C4-2B (cell line): ENCODE measurements around the gene ACVR2B.

Experiments
- ZFX ChIP-seq: fragments of 450-650 bp; IDR thresholded peaks from 2 replicates; pipeline ENCODE4 v1.6.1; 2017
- TF ChIP-seq, protein P1 (sequence below): fragments of 450-650 bp; conservative IDR thresholded peaks from 2 replicates; pipeline ENCODE4 v1.5.1; 2017; ENCODE audit warnings: mild to moderate bottlenecking

DNA sequence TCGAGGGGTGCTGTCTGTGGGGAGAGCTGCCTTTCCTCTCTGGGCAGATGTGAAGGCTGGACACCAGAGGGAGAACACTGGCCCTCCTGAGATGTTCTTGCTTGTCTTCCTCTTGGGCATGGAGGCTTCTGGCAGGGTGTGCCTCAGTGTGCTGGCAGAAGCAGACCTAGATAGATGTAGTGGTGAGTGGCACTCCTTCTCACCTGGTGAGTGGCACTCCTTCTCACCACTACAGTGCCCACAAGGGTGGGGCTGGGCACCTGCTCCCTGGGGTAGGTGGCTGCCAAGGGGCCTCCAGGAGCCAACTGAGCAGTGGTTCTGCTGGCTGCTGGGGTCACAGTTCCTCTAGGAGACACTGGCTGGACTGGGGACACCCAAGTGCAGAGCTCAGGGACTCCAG, 18.7 kb downstream of the ACVR2B start:
- TF ChIP-seq, protein P1, sequence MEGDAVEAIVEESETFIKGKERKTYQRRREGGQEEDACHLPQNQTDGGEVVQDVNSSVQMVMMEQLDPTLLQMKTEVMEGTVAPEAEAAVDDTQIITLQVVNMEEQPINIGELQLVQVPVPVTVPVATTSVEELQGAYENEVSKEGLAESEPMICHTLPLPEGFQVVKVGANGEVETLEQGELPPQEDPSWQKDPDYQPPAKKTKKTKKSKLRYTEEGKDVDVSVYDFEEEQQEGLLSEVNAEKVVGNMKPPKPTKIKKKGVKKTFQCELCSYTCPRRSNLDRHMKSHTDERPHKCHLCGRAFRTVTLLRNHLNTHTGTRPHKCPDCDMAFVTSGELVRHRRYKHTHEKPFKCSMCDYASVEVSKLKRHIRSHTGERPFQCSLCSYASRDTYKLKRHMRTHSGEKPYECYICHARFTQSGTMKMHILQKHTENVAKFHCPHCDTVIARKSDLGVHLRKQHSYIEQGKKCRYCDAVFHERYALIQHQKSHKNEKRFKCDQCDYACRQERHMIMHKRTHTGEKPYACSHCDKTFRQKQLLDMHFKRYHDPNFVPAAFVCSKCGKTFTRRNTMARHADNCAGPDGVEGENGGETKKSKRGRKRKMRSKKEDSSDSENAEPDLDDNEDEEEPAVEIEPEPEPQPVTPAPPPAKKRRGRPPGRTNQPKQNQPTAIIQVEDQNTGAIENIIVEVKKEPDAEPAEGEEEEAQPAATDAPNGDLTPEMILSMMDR, result no peak
- TF ChIP-seq ZFX, result no peak
